HL-60/S4 (cell line): ENCODE data around the gene RELB.
"Not testable (repeated sequence)": the region's sequence is repeated elsewhere in the genome, so short reads cannot be mapped to it uniquely, and the experiment has no call there.

Experiments used
- in situ Hi-C: fragments of 300-500 bp; cut with MboI; formaldehyde crosslinking; loops from 2 replicates; pipeline ENCODE4 v1.14.3; 2022; ENCODE audit warnings: low sequenced_read_pairs

RELB gene, protein sequence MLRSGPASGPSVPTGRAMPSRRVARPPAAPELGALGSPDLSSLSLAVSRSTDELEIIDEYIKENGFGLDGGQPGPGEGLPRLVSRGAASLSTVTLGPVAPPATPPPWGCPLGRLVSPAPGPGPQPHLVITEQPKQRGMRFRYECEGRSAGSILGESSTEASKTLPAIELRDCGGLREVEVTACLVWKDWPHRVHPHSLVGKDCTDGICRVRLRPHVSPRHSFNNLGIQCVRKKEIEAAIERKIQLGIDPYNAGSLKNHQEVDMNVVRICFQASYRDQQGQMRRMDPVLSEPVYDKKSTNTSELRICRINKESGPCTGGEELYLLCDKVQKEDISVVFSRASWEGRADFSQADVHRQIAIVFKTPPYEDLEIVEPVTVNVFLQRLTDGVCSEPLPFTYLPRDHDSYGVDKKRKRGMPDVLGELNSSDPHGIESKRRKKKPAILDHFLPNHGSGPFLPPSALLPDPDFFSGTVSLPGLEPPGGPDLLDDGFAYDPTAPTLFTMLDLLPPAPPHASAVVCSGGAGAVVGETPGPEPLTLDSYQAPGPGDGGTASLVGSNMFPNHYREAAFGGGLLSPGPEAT

DNA sequence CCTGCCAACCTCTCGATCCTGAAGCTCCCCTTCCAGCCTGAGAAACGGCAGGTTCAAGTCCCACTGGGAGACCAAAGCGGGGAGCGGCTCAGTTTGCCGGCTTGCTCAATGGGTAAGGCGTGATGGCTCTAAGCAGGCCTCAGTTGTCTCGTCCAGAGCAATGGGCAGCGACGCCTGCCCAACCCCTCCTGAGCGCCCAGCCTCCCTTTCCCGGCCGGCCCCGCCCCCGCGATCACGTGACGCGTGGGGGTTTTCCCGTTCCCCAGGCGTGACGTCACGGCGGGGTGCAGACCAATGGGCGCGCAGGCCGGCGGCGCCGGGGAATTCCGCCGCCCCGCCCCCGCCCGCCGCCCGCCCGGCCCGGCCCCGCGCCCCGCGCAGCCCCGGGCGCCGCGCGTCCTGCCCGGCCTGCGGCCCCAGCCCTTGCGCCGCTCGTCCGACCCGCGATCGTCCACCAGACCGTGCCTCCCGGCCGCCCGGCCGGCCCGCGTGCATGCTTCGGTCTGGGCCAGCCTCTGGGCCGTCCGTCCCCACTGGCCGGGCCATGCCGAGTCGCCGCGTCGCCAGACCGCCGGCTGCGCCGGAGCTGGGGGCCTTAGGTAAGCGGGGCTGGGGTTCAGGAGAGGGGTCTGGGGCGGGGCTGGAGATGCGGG, at the start of gene RELB:
Gene RELB, plus strand, starts transcription at position 378 of the 653 bp plus-strand sequence. Its CDS starts 116 bp downstream, at position 494.
- in situ Hi-C loops, result no loop called here

- in situ Hi-C loops, result no loop called here
Observed at GRCh38 chr19:44954278-44954648, 47.0 kb upstream of the RELB start.

GRCh38 chr19:44954649-44955504, 46.4 kb upstream of the RELB start, which contains the start of gene CLPTM1:
TSS of gene CLPTM1 (plus strand) at chr19:44955380. CDS start at chr19:44955396, 16 bp downstream.
- in situ Hi-C loops, result no loop called here

- in situ Hi-C loops, result no loop called here
Observed at GRCh38 chr19:44955505-44956439, 45.5 kb upstream of the RELB start.

DNA sequence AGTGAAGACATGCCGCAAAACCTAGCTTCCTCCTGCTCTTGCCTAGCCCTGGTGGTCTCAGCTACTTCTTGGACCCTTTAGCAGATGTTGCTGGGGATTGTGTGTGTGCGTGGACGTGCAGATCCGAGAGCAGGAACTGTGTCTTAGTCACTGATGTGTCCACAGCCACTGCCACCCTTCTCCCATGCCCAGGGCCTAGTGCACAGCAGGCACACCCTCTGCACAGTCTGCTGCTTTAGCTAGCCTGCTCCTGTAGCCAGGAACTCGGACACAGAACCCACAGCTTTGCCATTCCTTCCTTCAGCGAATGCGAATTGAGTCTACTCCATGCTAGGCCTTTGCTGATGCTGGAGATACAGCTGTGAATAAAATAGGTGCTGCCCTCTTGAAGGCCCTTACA, 43.7 kb upstream of the RELB start:
- in situ Hi-C loops, result no loop called here

DNA sequence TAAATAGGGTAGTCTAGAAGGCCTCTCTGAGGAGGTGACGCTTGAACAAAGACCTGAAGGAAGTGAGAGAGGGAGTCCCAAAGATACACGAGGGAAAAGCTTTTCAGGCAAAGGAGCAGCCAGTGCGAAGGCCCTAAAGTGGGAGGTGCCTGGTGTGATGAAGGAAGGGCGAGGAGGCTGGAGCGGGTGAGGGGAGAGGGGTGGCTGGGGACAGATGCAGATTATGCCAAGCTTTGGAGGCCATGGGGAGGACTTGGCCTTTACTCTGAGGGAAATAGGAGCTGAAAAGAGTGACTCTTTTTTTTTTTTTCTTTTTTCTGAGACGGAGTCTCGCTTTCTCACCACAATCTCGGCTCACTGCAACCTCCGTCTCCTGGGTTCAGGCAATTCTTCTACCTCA, 43.2 kb upstream of the RELB start:
- in situ Hi-C loops, result no loop called here

GRCh38 chr19:44959691-44960090, 41.6 kb upstream of the RELB start:
- in situ Hi-C loops, result no loop called here

DNA sequence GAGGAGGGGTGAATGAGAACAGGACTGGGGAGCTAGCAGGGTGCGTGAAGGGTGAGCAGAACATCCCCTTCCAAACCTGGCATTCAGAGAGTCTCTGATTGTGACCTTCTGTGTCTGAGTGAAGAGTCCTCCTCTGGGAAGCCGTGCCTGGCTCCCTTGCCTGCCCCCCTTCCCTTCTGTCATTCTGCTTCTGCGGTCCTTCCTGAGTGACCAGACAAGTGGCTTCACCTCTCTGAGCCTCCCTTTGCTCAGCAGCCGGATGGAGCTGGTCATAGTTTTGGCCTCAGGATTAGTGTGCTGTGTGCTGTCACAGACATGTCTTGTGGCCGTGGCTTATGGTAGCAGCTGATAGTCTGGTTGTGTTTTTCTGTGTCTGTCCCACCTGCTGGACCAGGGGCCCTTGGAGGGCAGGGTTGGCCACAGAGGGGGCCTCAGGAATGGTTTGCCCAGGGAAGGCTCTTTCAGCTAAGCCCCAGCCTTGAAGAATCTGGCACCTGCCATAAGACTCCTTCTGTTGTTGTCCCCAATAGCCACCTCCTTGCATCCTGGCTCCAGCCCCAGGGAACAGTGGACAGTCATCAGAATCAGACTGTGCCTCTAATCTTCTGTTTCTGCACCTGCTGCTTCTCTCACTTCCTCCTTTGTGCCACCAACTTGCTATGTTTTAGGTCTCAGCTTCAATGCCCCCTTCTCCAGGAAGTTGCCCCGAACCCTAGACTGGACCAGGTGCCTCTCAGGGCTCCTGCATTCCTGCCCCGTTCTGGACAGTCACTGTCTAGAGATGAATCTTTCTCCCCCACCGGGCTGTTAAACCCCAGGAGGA, 40.1 kb upstream of the RELB start:
- in situ Hi-C loops, result no loop called here

DNA sequence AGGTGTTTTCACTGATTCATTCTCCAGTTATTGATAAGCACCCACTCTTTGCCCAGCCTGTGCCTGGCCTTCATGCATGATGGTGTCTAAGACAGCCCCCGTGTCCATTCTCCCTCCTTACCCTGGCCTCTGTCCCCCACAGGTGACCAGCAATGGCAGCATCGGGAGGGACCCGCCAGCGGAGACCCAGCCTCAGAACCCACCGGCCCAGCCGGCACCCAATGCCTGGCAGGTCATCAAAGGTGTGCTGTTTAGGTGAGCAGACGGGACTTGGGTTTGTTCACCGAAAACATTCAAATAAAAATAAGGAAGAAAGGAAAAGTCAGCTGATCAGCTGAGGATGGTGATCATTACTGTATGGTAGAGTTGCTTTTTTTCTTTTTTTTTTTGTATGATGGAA, 39.4 kb upstream of the RELB start:
- in situ Hi-C loops, result no loop called here

GRCh38 chr19:44968118-44968517, 33.1 kb upstream of the RELB start:
- in situ Hi-C loops, result no loop called here

GRCh38 chr19:44968670-44969069, 32.6 kb upstream of the RELB start:
- in situ Hi-C loops, result no loop called here

GRCh38 chr19:44969437-44969836, 31.8 kb upstream of the RELB start:
- in situ Hi-C loops, result no loop called here

- in situ Hi-C loops, result not testable (repeated sequence)
Observed at GRCh38 chr19:44971451-44971850, 29.8 kb upstream of the RELB start.

- in situ Hi-C loops, result no loop called here
Observed at GRCh38 chr19:44972802-44973201, 28.5 kb upstream of the RELB start.

DNA sequence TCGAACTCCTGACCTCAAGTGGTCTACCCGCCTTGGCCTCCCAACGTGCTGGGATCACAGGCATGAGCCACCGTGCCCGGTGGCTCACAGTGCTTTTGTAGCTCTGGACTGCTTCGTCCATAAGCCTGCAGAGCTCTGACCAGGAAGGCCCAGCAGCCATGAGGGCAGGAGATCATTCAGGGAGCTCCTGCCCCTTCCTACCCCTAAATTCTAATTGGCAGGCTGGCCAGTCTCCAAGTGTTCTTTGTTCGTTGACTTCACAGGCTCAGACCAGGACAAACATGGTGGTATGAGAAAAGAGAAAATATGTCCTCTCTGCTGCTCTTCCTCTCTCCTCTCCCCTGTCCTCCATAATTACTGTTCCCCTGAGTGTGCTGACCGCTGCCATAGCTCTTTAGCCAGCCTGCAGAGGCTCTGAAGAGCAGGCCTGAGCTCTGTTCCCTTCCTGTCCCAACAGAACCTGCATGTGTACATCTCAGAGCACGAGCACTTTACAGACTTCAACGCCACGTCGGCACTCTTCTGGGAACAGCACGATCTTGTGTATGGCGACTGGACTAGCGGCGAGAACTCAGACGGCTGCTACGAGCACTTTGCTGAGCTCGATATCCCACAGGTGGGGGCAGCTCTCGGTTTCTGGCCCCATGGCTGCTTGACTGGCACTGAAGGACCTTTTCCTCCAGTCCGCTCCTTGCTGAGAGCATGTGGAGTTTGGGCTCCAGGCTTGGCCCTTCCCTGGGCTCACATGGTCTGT, 27.1 kb upstream of the RELB start:
- in situ Hi-C loops, result no loop called here

DNA sequence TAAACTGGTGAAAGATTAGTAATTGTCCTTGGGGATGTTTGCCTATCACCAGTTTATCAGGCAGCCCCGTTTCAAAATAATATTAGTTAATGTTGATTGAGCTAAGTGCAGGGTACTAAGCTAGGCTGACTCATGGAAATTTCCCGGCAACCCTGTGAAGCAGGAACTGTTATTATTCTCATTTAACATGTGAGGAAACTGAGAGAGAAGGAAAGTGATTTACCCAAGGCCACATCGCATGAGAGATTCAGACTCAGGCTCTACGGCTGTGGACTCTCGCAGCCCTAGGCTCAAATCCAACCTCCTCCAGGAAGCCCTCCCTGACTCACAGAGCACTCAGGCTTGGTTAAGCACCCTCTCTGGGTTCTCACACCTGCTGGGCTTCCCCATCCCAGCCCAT, 26.4 kb upstream of the RELB start:
- in situ Hi-C loops, result no loop called here

- in situ Hi-C loops, result no loop called here
Observed at GRCh38 chr19:44975444-44975843, 25.8 kb upstream of the RELB start.

GRCh38 chr19:44984005-44984404, 17.3 kb upstream of the RELB start:
- in situ Hi-C loops, result no loop called here
